ENCODE data around the gene ADAMTS14. TPM values are rescaled to one million over a fixed set of nuclear protein-coding genes. Genes with fewer than 3 reads are reported as not detected.
"Not testable (repeated sequence)": the region's sequence is repeated elsewhere in the genome, so short reads cannot be mapped to it uniquely, and the experiment has no call there.

ADAMTS14 gene
- total RNA-seq, 2 donors from 2014 or later = 0.44 to 0.79 TPM

GRCh38 chr10:70622981-70623844 lies 49.1 kb upstream of the ADAMTS14 start:
- Histone ChIP-seq H3K27ac (ENCODE audit: low read depth, low read length) (no peak overlapping the region), H3K9me3 (ENCODE audit: control insufficient read depth, low read length) (peaks cover 53% of the 10 kb centered on the region), H3K9ac (ENCODE audit: extremely low read depth, low read length, poor library complexity, severe bottlenecking) (no peak overlapping the region), H3K27me3 (ENCODE audit: control insufficient read depth, insufficient read depth, low read length, poor library complexity, severe bottlenecking) (no peaks in the 10 kb centered on the region), H3K4me1 (ENCODE audit: control insufficient read depth, insufficient read depth, low read length) (no peaks in the 10 kb centered on the region), H3K4me3 (ENCODE audit: low read length) (no peak overlapping the region), H3K36me3 (ENCODE audit: control insufficient read depth, insufficient read depth, low read length) (no peaks in the 10 kb centered on the region)
- Mint-ChIP-seq H3K27ac (no peak overlapping the region), H3K27me3 (ENCODE audit: insufficient read depth) (no peaks in the 10 kb centered on the region), H3K4me3 (no peak overlapping the region), H3K4me1 (peaks cover 14% of the 10 kb centered on the region), H3K36me3 (ENCODE audit: low read depth) (peaks cover 5% of the 10 kb centered on the region), H3K9me3 (peaks cover 42% of the 10 kb centered on the region)
- WGBS, 2 experiments (ENCODE audit: insufficient coverage in 1 of 2, insufficient read length in 1 of 2) = 87 to 100% methylated on average over 2 to 3 of the region's 3 CpGs
- TF ChIP-seq, protein P1, sequence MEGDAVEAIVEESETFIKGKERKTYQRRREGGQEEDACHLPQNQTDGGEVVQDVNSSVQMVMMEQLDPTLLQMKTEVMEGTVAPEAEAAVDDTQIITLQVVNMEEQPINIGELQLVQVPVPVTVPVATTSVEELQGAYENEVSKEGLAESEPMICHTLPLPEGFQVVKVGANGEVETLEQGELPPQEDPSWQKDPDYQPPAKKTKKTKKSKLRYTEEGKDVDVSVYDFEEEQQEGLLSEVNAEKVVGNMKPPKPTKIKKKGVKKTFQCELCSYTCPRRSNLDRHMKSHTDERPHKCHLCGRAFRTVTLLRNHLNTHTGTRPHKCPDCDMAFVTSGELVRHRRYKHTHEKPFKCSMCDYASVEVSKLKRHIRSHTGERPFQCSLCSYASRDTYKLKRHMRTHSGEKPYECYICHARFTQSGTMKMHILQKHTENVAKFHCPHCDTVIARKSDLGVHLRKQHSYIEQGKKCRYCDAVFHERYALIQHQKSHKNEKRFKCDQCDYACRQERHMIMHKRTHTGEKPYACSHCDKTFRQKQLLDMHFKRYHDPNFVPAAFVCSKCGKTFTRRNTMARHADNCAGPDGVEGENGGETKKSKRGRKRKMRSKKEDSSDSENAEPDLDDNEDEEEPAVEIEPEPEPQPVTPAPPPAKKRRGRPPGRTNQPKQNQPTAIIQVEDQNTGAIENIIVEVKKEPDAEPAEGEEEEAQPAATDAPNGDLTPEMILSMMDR (conservative IDR thresholded peaks at IDR 0.05) = no peak
- peak; percentile 54 for DNase-seq

GRCh38 chr10:70626056-70626455 lies 46.2 kb upstream of the ADAMTS14 start:
- Mint-ChIP-seq H3K36me3 (ENCODE audit: low read depth) (peaks cover 2% of the 10 kb centered on the region), H3K4me3 (no peak overlapping the region), H3K27ac (peak overlapping the region; percentile 52), H3K9me3 (peaks cover 41% of the 10 kb centered on the region), H3K4me1 (peaks cover 14% of the 10 kb centered on the region), H3K27me3 (ENCODE audit: insufficient read depth) (no peaks in the 10 kb centered on the region)
- no peak for DNase-seq
- Histone ChIP-seq H3K27ac (ENCODE audit: low read depth, low read length) (no peak overlapping the region), H3K27me3 (ENCODE audit: control insufficient read depth, insufficient read depth, low read length, poor library complexity, severe bottlenecking) (no peaks in the 10 kb centered on the region), H3K9ac (ENCODE audit: extremely low read depth, low read length, poor library complexity, severe bottlenecking) (no peak overlapping the region), H3K36me3 (ENCODE audit: control insufficient read depth, insufficient read depth, low read length) (no peaks in the 10 kb centered on the region), H3K4me3 (ENCODE audit: low read length) (no peak overlapping the region), H3K4me1 (ENCODE audit: control insufficient read depth, insufficient read depth, low read length) (no peaks in the 10 kb centered on the region), H3K9me3 (ENCODE audit: control insufficient read depth, low read length) (peaks cover 51% of the 10 kb centered on the region)
- TF ChIP-seq, protein P1 (conservative IDR thresholded peaks at IDR 0.05) = no peak

GRCh38 chr10:70629338-70629737 lies 43.0 kb upstream of the ADAMTS14 start:
- Histone ChIP-seq H3K9me3 (ENCODE audit: control insufficient read depth, low read length) (peaks cover 41% of the 10 kb centered on the region), H3K27me3 (ENCODE audit: control insufficient read depth, insufficient read depth, low read length, poor library complexity, severe bottlenecking) (no peaks in the 10 kb centered on the region), H3K4me1 (ENCODE audit: control insufficient read depth, insufficient read depth, low read length) (no peaks in the 10 kb centered on the region), H3K36me3 (ENCODE audit: control insufficient read depth, insufficient read depth, low read length) (no peaks in the 10 kb centered on the region), H3K4me3 (ENCODE audit: low read length) (no peak overlapping the region), H3K27ac (ENCODE audit: low read depth, low read length) (no peak overlapping the region), H3K9ac (ENCODE audit: extremely low read depth, low read length, poor library complexity, severe bottlenecking) (no peak overlapping the region)
- peaks cover 3% of the 10 kb centered on the region for H3K27me3 Mint-ChIP-seq (ENCODE audit: insufficient read depth)
- 79 to 100% methylated on average over 1 of the region's 1 CpG for WGBS, 2 experiments (ENCODE audit: insufficient coverage in 1 of 2, insufficient read length in 1 of 2)
- peaks cover 39% of the 10 kb centered on the region for H3K9me3 Mint-ChIP-seq
- peaks cover 2% of the 10 kb centered on the region for H3K36me3 Mint-ChIP-seq (ENCODE audit: low read depth)
- H3K27ac Mint-ChIP-seq = no peak overlapping the region
- H3K4me3 Mint-ChIP-seq = no peak overlapping the region
- H3K4me1 Mint-ChIP-seq = peaks cover 15% of the 10 kb centered on the region
- TF ChIP-seq, protein P1 (conservative IDR thresholded peaks at IDR 0.05) = no peak
- DNase-seq = no peak

DNA sequence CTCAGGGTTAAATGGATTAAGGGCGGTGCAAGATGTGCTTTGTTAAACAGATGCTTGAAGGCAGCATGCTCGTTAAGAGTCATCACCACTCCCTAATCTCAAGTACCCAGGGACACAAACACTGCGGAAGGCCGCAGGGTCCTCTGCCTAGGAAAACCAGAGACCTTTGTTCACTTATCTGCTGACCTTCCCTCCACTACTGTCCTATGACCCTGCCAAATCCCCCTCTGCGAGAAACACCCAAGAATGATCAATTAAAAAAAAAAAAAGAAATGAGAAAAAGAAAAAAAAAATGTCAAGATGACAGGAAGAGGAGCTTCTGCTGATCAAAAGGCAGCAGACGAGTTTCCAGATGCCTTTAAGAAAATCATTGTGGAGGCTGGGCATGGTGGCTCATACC lies 40.6 kb upstream of the ADAMTS14 start:
- H3K4me1 Mint-ChIP-seq; DNase-seq; H3K27ac ChIP-seq (ENCODE audit: low read depth, low read length); H3K27ac Mint-ChIP-seq; H3K27me3 ChIP-seq (ENCODE audit: control insufficient read depth, insufficient read depth, low read length, poor library complexity, severe bottlenecking); H3K27me3 Mint-ChIP-seq (ENCODE audit: insufficient read depth); H3K36me3 ChIP-seq (ENCODE audit: control insufficient read depth, insufficient read depth, low read length); H3K36me3 Mint-ChIP-seq (ENCODE audit: low read depth); H3K4me3 Mint-ChIP-seq; H3K4me3 ChIP-seq (ENCODE audit: low read length); H3K9ac ChIP-seq (ENCODE audit: extremely low read depth, low read length, poor library complexity, severe bottlenecking); H3K4me1 ChIP-seq (ENCODE audit: control insufficient read depth, insufficient read depth, low read length): not testable (repeated sequence)
- WGBS, 2 experiments (ENCODE audit: insufficient coverage in 1 of 2, insufficient read length in 1 of 2) = 73 to 98% methylated on average over 1 of the region's 6 CpGs
- H3K9me3 Mint-ChIP-seq = peaks cover 32% of the 10 kb centered on the region
- peaks cover 33% of the 10 kb centered on the region for H3K9me3 ChIP-seq (ENCODE audit: control insufficient read depth, low read length)

Data from endodermal cell (in vitro differentiated cells).